GM12872 (cell line): ENCODE measurements around the gene GALNT12.

Experiments
- TF ChIP-seq, protein P1 (sequence below): IDR thresholded peaks from 3 replicates; pipeline ENCODE4 v1.5.1; 2011; ENCODE audit warnings: low read depth, mild to moderate bottlenecking, low read length, moderate library complexity; ENCODE audit not compliant: insufficient read depth

GALNT12 gene

DNA sequence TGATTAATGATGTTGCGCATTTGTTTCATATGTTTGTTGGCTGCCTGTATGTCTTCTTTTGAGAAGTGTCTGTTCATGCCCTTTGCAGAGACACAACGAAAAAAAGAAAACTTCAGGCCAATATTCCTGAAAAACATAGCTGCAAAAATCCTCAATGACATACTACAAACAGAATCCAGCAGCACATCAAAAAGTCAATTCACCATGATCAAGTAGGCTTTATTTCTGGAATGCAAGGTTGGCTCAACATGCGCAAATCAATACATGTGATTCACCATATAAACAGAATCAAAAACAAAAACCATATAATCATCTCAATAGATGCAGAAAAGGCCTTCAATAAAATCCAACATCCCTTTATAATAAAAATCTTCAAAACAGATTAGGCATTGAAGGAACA lies 9.2 kb upstream of the GALNT12 start:
- TF ChIP-seq, protein P1, sequence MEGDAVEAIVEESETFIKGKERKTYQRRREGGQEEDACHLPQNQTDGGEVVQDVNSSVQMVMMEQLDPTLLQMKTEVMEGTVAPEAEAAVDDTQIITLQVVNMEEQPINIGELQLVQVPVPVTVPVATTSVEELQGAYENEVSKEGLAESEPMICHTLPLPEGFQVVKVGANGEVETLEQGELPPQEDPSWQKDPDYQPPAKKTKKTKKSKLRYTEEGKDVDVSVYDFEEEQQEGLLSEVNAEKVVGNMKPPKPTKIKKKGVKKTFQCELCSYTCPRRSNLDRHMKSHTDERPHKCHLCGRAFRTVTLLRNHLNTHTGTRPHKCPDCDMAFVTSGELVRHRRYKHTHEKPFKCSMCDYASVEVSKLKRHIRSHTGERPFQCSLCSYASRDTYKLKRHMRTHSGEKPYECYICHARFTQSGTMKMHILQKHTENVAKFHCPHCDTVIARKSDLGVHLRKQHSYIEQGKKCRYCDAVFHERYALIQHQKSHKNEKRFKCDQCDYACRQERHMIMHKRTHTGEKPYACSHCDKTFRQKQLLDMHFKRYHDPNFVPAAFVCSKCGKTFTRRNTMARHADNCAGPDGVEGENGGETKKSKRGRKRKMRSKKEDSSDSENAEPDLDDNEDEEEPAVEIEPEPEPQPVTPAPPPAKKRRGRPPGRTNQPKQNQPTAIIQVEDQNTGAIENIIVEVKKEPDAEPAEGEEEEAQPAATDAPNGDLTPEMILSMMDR: no peak

DNA sequence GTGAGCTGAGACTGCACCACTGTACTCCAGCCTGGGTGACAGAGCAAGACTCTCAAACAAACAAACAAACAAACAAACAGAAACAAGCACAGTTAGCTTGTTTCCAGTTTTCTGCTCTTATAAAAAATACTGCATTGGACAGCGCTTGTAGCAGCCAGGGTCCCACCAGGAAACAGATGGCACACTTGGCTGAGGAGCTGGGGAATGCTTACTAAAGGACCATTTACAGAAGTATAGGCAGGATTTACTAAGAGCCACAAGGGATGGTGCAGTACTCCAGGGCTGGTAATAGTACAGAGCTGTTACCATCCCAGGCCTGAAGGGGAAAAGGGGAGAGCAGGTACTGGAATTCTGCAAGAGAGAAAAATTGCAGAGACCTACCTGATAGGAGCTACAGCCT lies 5.9 kb upstream of the GALNT12 start:
- TF ChIP-seq, protein P1: no peak

DNA sequence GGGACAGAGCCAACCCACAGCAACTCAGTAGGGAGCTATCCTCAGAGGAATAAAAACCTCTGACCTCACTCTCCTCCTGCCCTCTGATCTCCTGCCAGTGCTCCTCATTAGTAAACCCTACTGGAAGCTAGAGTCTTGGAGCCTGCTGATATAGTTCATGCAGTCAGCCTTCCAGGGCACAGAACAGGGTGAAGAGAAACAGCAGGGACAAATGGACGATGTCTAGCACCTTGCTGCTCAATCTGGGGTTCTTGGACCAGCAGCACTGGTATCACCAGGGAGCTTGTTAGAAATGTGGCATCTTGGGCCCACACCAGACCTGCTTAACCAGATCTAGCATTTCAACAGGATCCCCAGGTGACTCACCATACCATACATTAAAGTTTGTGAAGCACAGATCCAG lies 5.5 kb upstream of the GALNT12 start:
- TF ChIP-seq, protein P1: no peak

DNA sequence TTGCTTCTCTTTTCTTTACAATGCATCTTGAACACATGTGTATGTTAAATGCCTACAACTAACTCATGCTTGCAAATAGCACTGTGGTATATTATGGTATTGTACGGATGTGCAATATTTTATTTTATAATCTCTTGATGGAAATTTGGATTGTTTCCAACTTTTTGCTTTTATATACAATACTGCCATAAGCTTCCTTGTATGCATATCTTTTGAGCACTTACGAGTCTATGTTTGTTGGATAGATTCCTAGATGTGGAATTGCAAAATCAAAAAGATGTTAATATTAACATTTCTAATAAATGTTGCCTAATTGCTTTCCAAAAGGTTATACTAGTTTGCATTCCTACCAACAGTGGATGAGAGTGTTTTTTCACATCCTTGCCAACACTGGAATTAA lies 3.4 kb upstream of the GALNT12 start:
- TF ChIP-seq, protein P1: no peak

DNA sequence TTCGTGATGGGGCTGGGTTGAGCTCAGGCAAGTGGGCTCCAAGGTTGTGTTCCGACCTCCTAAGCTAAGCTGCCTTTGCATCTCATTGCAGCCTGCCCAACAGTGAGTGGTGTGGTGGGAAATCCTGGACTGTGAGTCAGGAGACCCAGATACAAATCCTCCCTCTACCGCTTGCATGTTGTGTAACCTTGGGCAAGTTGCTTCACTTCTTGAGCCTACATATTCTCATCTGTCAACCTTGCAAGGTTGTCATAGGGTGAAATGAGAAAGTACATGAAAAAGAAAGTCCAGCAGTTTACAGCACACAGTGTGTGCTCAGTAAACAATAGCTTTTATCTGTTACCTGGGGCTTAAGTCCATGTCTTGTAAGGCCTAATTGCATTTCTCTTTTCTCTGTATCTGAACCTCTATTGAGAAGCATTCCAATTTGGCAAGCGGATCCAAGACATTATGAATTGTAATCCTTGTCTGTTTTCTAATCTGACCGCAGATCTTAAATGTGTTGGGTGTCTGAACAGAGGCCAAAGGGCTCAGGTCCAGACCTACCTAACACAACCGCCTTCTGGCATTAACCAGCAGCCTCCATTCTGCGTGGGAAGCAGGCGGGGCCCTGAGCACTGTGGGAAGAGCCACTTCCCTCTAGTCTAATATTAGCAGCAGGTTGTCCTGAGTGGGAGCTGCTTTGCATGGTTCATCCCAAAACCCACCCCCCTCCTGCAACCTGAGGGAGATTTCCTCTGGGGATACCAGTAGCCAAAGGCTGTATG lies 1.8 kb upstream of the GALNT12 start:
- TF ChIP-seq, protein P1: no peak

DNA sequence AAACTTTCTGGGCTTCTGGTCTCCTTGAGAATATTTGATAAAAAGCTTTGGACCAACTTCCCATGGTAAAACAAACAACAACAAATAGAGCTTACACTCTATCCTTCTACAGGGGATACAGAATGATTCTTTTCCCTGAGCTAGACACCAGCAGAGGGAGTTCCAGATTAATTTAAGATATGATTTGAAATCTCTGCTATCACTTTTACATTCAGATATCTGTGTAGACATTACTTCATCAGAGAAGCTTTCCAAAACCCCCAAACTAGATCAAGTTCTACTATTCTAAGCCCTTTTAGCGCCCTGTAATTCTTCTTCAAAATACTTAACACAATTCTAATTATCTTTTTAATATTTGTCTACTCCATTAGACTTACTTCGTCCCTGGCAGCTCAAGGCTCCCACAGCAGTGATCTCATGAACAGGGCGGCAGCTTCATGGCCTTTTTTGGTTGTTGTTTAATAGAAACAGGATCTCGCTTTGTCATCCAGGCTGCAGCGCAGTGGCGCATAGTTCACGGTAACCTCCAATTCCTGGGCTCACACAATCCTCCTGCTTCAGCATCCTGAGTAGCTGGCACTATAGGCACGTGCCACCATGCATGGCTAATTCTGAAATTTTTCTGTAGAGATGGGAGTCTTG lies 955 bp upstream of the GALNT12 start:
- TF ChIP-seq, protein P1: no peak

DNA sequence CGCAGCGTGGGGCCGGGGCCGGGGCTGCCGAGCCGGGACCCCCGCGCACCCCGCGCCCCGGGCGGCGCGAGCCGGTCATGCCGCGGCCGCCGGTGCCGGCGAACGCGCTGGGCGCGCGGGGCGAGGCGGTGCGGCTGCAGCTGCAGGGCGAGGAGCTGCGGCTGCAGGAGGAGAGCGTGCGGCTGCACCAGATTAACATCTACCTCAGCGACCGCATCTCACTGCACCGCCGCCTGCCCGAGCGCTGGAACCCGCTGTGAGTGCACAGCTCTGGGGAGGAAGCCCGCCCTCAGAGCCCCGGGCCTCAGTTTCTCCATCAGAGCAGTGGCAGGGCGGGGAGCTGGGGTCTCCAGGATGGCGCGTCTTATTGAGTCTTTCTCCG lies 335 bp downstream of the GALNT12 start:
- TF ChIP-seq, protein P1: no peak
